ENCODE measurements around the gene TUBGCP5. TPM values are rescaled to one million over a fixed set of nuclear protein-coding genes. Genes with fewer than 3 reads are reported as not detected.

TUBGCP5 gene
- total and polyA plus RNA-seq, 2 experiments from 2014 or later: 12.0 to 21.7 TPM

GRCh38 chr15:22995795-22996194 lies 43.6 kb downstream of the TUBGCP5 start:
- Histone ChIP-seq H3K79me2 (replicated peaks; ENCODE audit: insufficient read depth) (no peaks in the 10 kb centered on the region), H3K27me3 (ENCODE audit: insufficient read depth) (no peaks in the 10 kb centered on the region), H3K27ac (ENCODE audit: low read depth) (no peak overlapping the region), H4K20me1 (replicated peaks; ENCODE audit: insufficient read depth) (no peaks in the 10 kb centered on the region; the same call in 1 of the 2 replicates), H3K36me3 (ENCODE audit: insufficient read depth) (peaks cover 7% of the 10 kb centered on the region; the same call in 1 of the 2 replicates), H3K4me3 (no peak overlapping the region), H3K4me2 (no peak overlapping the region), H2AFZ (no peak overlapping the region), H3F3A (replicated peaks; ENCODE audit: low read depth) (no peaks in the 10 kb centered on the region), H3K4me1 (ENCODE audit: insufficient read depth) (no peaks in the 10 kb centered on the region), H3K9me2 (ENCODE audit: insufficient read depth) (no peaks in the 10 kb centered on the region)
- H3K36me3 Mint-ChIP-seq (ENCODE audit: low read depth): peaks cover 24% of the 10 kb centered on the region; the same call in 2 of the 3 replicates
- H3K27me3 Mint-ChIP-seq (ENCODE audit: insufficient read depth, low read depth, poor library complexity): no peaks in the 10 kb centered on the region
- H3K27ac Mint-ChIP-seq: no peak overlapping the region
- DNase-seq (ENCODE audit: low spot score) (no peak), ATAC-seq (no peak)
- no peaks in the 10 kb centered on the region for H3K9me3 Mint-ChIP-seq
- no peak for TF ChIP-seq POLR2AphosphoS5 (IDR thresholded peaks at IDR 0.05; ENCODE audit: low read depth)
- H3K4me1 Mint-ChIP-seq: no peaks in the 10 kb centered on the region
- no peak overlapping the region for H3K4me3 Mint-ChIP-seq

- H3K27me3 Mint-ChIP-seq (ENCODE audit: insufficient read depth, low read depth, poor library complexity): peaks cover 8% of the 10 kb centered on the region
- no peaks in the 10 kb centered on the region for H4K20me1 ChIP-seq (replicated peaks; ENCODE audit: insufficient read depth)
- no peak overlapping the region for H3K27ac Mint-ChIP-seq
- no peaks in the 10 kb centered on the region for H3K4me1 ChIP-seq (ENCODE audit: insufficient read depth)
- no peaks in the 10 kb centered on the region; the same call in 1 of the 2 replicates for H3K36me3 ChIP-seq (ENCODE audit: insufficient read depth)
- H3K4me1 Mint-ChIP-seq: no peaks in the 10 kb centered on the region
- no peaks in the 10 kb centered on the region for H3K9me2 ChIP-seq (ENCODE audit: insufficient read depth)
- no peaks in the 10 kb centered on the region for H3F3A ChIP-seq (replicated peaks; ENCODE audit: low read depth)
- ATAC-seq (no peak), DNase-seq (ENCODE audit: low spot score) (no peak)
- H3K4me3 Mint-ChIP-seq: no peak overlapping the region
- H2AFZ ChIP-seq: no peak overlapping the region
- no peak overlapping the region for H3K27ac ChIP-seq (ENCODE audit: low read depth)
- H3K27me3 ChIP-seq (ENCODE audit: insufficient read depth): no peaks in the 10 kb centered on the region
- H3K36me3 Mint-ChIP-seq (ENCODE audit: low read depth): peaks cover 14% of the 10 kb centered on the region; the same call in 2 of the 3 replicates
- no peaks in the 10 kb centered on the region for H3K9me3 Mint-ChIP-seq
- H3K4me2 ChIP-seq: no peak overlapping the region
- H3K4me3 ChIP-seq: no peak overlapping the region
- H3K79me2 ChIP-seq (replicated peaks; ENCODE audit: insufficient read depth): no peaks in the 10 kb centered on the region
- TF ChIP-seq STAT1 (IDR thresholded peaks at IDR 0.05; ENCODE audit: unreplicated experiment): no peak
- TF ChIP-seq REST (IDR thresholded peaks at IDR 0.05; ENCODE audit: unreplicated experiment): no peak
These were observed 47.4 kb downstream of the TUBGCP5 start for GRCh38 chr15:22992024-22992326.

GRCh38 chr15:22989576-22990477 lies 49.5 kb downstream of the TUBGCP5 start:
- peaks cover 11% of the 10 kb centered on the region for H3K27me3 Mint-ChIP-seq (ENCODE audit: insufficient read depth, low read depth, poor library complexity)

More at GRCh38 chr15:22989576-22990477, 49.5 kb downstream of the TUBGCP5 start:
- H3K4me3 ChIP-seq: no peak overlapping the region
- H3K79me2 ChIP-seq (replicated peaks; ENCODE audit: insufficient read depth): no peaks in the 10 kb centered on the region
- DNase-seq (ENCODE audit: low spot score) (no peak), ATAC-seq (peak; percentile 32)
- Mint-ChIP-seq H3K36me3 (ENCODE audit: low read depth) (peaks cover 7% of the 10 kb centered on the region; the same call in 2 of the 3 replicates), H3K4me3 (no peak overlapping the region), H3K27ac (no peak overlapping the region), H3K9me3 (no peaks in the 10 kb centered on the region), H3K4me1 (no peaks in the 10 kb centered on the region)
- TF ChIP-seq EZH2 (IDR thresholded peaks at IDR 0.05; ENCODE audit: low read depth, unreplicated experiment): no peak
- TF ChIP-seq CTCF (conservative IDR thresholded peaks at IDR 0.05; ENCODE audit: low read depth in 2 of 2): 0 out of 4 replicates have a peak, but pooled peaks of 1 of the 2 experiments have one; percentile 5
- H3K9me2 ChIP-seq (ENCODE audit: insufficient read depth): no peaks in the 10 kb centered on the region
- H3K27me3 ChIP-seq (ENCODE audit: insufficient read depth): no peaks in the 10 kb centered on the region
- H4K20me1 ChIP-seq (replicated peaks; ENCODE audit: insufficient read depth): no peaks in the 10 kb centered on the region
- no peak overlapping the region for H3K4me2 ChIP-seq
- no peaks in the 10 kb centered on the region for H3F3A ChIP-seq (replicated peaks; ENCODE audit: low read depth)
- no peak overlapping the region for H3K27ac ChIP-seq (ENCODE audit: low read depth)
- H2AFZ ChIP-seq: no peak overlapping the region
- H3K36me3 ChIP-seq (ENCODE audit: insufficient read depth): no peaks in the 10 kb centered on the region; the same call in 1 of the 2 replicates
- no peaks in the 10 kb centered on the region for H3K4me1 ChIP-seq (ENCODE audit: insufficient read depth)
